Measurements from ENCODE around the gene CAPN12. TPM values are rescaled to one million over a fixed set of nuclear protein-coding genes. Genes with fewer than 3 reads are reported as not detected.

The CAPN12 gene
- polyA plus RNA-seq, 2 of the 4 experiments (the other 2 are of a cell fraction), result 10.0 to 11.7 TPM

- Histone ChIP-seq H3K9me3 (no peaks in the 10 kb centered on the region), H3K27ac (peak overlapping the region; percentile 93 to 94), H3K4me1 (peaks cover 100% of the 10 kb centered on the region), H3K4me3 (no peak overlapping the region), H3K4me2 (peak overlapping the region; percentile 62)
- 76% methylated on average over 15 of the region's 15 CpGs for WGBS (ENCODE audit: missing lambda C conversion rate)
- FAIRE-seq (peak; percentile 85), ATAC-seq (peak; percentile 10 to 17; a peak in 4 of 6 replicates), DNase-seq (ENCODE audit: low read depth in 1 of 2, low spot score in 1 of 2) (peak in 1 of 2 experiments; percentile 75)
- POLR2A ChIA-PET, result interaction anchor here (1.0 to 1.5 kb wide), 6 partner anchors 9 to 238 kb away, joined by 3 to 7 read pairs (median 4); no protein-coding TSS in a partner anchor
- CTCF ChIA-PET, result interaction anchor here (1.2 to 33.1 kb wide), 7 partner anchors 17 to 289 kb away, joined by 3 to 764 read pairs (median 13); partner anchors contain the start of gene FAM98C
- TF ChIP-seq EHF (CRISPR knock-in tag; IDR thresholded peaks at IDR 0.05) (peak; percentile 11; the same call in 1 of the 2 replicates), ESRRA (IDR thresholded peaks at IDR 0.05; ENCODE audit: borderline replicate concordance, low read length) (no peak), MAX (IDR thresholded peaks at IDR 0.05) (peak; percentile 5; the same call in 1 of the 2 replicates), EP300 (IDR thresholded peaks at IDR 0.05) (no peak), KDM5A (IDR thresholded peaks at IDR 0.05) (no peak), ZSCAN20 (CRISPR knock-in tag; IDR thresholded peaks at IDR 0.05) (no peak), ZFP36 (IDR thresholded peaks at IDR 0.05; ENCODE audit: borderline replicate concordance, partially characterized antibody) (no peak), NFE2L2 (conservative IDR thresholded peaks at IDR 0.05; ENCODE audit: low read length) (no peak), HOXA7 (CRISPR knock-in tag; IDR thresholded peaks at IDR 0.05) (no peak), HEYL (CRISPR knock-in tag; IDR thresholded peaks at IDR 0.05) (no peak), FOSL2 (IDR thresholded peaks at IDR 0.05) (0 out of 2 replicates have a peak, but pooled peaks have one; percentile 2), FOSL2 (CRISPR knock-in tag; IDR thresholded peaks at IDR 0.05) (no peak), RCOR1 (IDR thresholded peaks at IDR 0.05; ENCODE audit: low read depth, low read length) (no peak), JUNB (IDR thresholded peaks at IDR 0.05) (no peak), NPAS2 (CRISPR knock-in tag; IDR thresholded peaks at IDR 0.05; ENCODE audit: borderline replicate concordance) (no peak), BCL3 (IDR thresholded peaks at IDR 0.05) (no peak), SREBF2 (IDR thresholded peaks at IDR 0.05) (no peak), RARB (CRISPR knock-in tag; IDR thresholded peaks at IDR 0.05) (no peak), CHD2 (IDR thresholded peaks at IDR 0.05; ENCODE audit: low read length, partially characterized antibody) (no peak), PBX3 (IDR thresholded peaks at IDR 0.05) (no peak), NR3C1 (IDR thresholded peaks at IDR 0.05) (no peak), HES2 (IDR thresholded peaks at IDR 0.05) (no peak), E2F6 (IDR thresholded peaks at IDR 0.05; ENCODE audit: borderline replicate concordance, low read depth) (no peak), POLR2AphosphoS2 (conservative IDR thresholded peaks at IDR 0.05; ENCODE audit: low read length) (no peak; the same call in 1 of the 2 replicates), TP53 (CRISPR knock-in tag; IDR thresholded peaks at IDR 0.05) (no peak), CBX8 (IDR thresholded peaks at IDR 0.05) (no peak), TFCP2L1 (CRISPR knock-in tag; IDR thresholded peaks at IDR 0.05) (no peak), EHMT2 (IDR thresholded peaks at IDR 0.05; ENCODE audit: low read depth) (no peak), BHLHE40 (IDR thresholded peaks at IDR 0.05; ENCODE audit: low read depth, low read length) (no peak), FOXS1 (CRISPR knock-in tag; IDR thresholded peaks at IDR 0.05) (no peak), HOXB13 (CRISPR knock-in tag; IDR thresholded peaks at IDR 0.05; ENCODE audit: low read depth) (no peak), RNF2 (IDR thresholded peaks at IDR 0.05; ENCODE audit: borderline replicate concordance, low read depth) (no peak), POLR2A (IDR thresholded peaks at IDR 0.05; ENCODE audit: low read length) (no peak), PHF8 (IDR thresholded peaks at IDR 0.05; ENCODE audit: borderline replicate concordance, low read depth) (no peak), HDAC2 (IDR thresholded peaks at IDR 0.05) (no peak), ZNF302 (CRISPR knock-in tag; IDR thresholded peaks at IDR 0.05) (peak; percentile 13; the same call in 1 of the 2 replicates)
- TF ChIP-seq, protein P1, sequence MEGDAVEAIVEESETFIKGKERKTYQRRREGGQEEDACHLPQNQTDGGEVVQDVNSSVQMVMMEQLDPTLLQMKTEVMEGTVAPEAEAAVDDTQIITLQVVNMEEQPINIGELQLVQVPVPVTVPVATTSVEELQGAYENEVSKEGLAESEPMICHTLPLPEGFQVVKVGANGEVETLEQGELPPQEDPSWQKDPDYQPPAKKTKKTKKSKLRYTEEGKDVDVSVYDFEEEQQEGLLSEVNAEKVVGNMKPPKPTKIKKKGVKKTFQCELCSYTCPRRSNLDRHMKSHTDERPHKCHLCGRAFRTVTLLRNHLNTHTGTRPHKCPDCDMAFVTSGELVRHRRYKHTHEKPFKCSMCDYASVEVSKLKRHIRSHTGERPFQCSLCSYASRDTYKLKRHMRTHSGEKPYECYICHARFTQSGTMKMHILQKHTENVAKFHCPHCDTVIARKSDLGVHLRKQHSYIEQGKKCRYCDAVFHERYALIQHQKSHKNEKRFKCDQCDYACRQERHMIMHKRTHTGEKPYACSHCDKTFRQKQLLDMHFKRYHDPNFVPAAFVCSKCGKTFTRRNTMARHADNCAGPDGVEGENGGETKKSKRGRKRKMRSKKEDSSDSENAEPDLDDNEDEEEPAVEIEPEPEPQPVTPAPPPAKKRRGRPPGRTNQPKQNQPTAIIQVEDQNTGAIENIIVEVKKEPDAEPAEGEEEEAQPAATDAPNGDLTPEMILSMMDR (IDR thresholded peaks at IDR 0.05), result no peak
- TF ChIP-seq, protein P2, sequence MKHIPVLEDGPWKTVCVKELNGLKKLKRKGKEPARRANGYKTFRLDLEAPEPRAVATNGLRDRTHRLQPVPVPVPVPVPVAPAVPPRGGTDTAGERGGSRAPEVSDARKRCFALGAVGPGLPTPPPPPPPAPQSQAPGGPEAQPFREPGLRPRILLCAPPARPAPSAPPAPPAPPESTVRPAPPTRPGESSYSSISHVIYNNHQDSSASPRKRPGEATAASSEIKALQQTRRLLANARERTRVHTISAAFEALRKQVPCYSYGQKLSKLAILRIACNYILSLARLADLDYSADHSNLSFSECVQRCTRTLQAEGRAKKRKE (CRISPR knock-in tag; IDR thresholded peaks at IDR 0.05; ENCODE audit: low read depth), result peak; percentile 38; the same call in 1 of the 2 replicates
Measured at GRCh38 chr19:38691938-38692457, 52.3 kb downstream of the CAPN12 start.
